ENCODE data around the gene PINK1.

PINK1 gene

GRCh38 chr1:20682571-20683236 is 49.4 kb downstream of the PINK1 start:
- no peak for DNase-seq (ENCODE audit: low spot score)

GRCh38 chr1:20683614-20684013 is 50.4 kb downstream of the PINK1 start:
- DNase-seq (ENCODE audit: low spot score): no peak

GRCh38 chr1:20684050-20684620 is 50.9 kb downstream of the PINK1 start:
- no peak for DNase-seq (ENCODE audit: low spot score)

- DNase-seq (ENCODE audit: low spot score): no peak
Observed at GRCh38 chr1:20684651-20685050, 51.4 kb downstream of the PINK1 start.

GRCh38 chr1:20685099-20685662 is 51.9 kb downstream of the PINK1 start:
- DNase-seq (ENCODE audit: low spot score): peak; percentile 8

GRCh38 chr1:20685741-20686140 is 52.5 kb downstream of the PINK1 start:
- peak; percentile 11 for DNase-seq (ENCODE audit: low spot score)

- no peak for DNase-seq (ENCODE audit: low spot score)
Observed at GRCh38 chr1:20686883-20687725, 53.8 kb downstream of the PINK1 start.

- no peak for DNase-seq (ENCODE audit: low spot score)
Observed at GRCh38 chr1:20689645-20690056, 56.4 kb downstream of the PINK1 start.

- DNase-seq (ENCODE audit: low spot score): no peak
Observed at GRCh38 chr1:20691872-20692271, 58.6 kb downstream of the PINK1 start.

- no peak for DNase-seq (ENCODE audit: low spot score)
Observed at GRCh38 chr1:20693623-20694022, 60.4 kb downstream of the PINK1 start.

GRCh38 chr1:20695515-20695914 is 62.3 kb downstream of the PINK1 start:
- no peak for DNase-seq (ENCODE audit: low spot score)

GRCh38 chr1:20696397-20697333 is 63.4 kb downstream of the PINK1 start:
- DNase-seq (ENCODE audit: low spot score): peak; percentile 92

GRCh38 chr1:20697563-20697962 is 64.3 kb downstream of the PINK1 start:
- DNase-seq (ENCODE audit: low spot score): no peak

- no peak for DNase-seq (ENCODE audit: low spot score)
Observed at GRCh38 chr1:20698195-20698910, 65.1 kb downstream of the PINK1 start.

- no peak for DNase-seq (ENCODE audit: low spot score)
Observed at GRCh38 chr1:20699558-20699957, 66.3 kb downstream of the PINK1 start.

GRCh38 chr1:20700636-20701215 is 67.5 kb downstream of the PINK1 start:
- no peak for DNase-seq (ENCODE audit: low spot score)
